HepG2 (cell line): Measurements from ENCODE around the gene TOB1. TPM values are rescaled to one million over a fixed set of nuclear protein-coding genes. Genes with fewer than 3 reads are reported as not detected.

Experiments used
- CAMTA2 ChIP-seq: sonication (generic); formaldehyde crosslinking; IDR thresholded peaks from 2 replicates; pipeline ENCODE4 v1.4.0; 2020; ENCODE audit warnings: mild to moderate bottlenecking, missing genetic modification reagents, borderline replicate concordance
- DPF2 ChIP-seq: sonication (generic); formaldehyde crosslinking; IDR thresholded peaks from 2 replicates; pipeline ENCODE4 v1.4.0; 2020; ENCODE audit warnings: mild to moderate bottlenecking, low read depth, missing genetic modification reagents, borderline replicate concordance
- GZF1 ChIP-seq: sonication (generic); formaldehyde crosslinking; IDR thresholded peaks from 2 replicates; pipeline ENCODE4 v1.5.1; 2020; ENCODE audit warnings: mild to moderate bottlenecking, missing genetic modification reagents
- HHEX ChIP-seq: IDR thresholded peaks from 2 replicates; pipeline ENCODE4 v1.6.1; 2016; ENCODE audit warnings: control low read depth
- KLF15 ChIP-seq: sonication (generic); formaldehyde crosslinking; IDR thresholded peaks from 2 replicates; pipeline ENCODE4 v1.8.1; 2023; ENCODE audit warnings: borderline replicate concordance, mild to moderate bottlenecking, inconsistent platforms, missing genetic modification reagents, mixed read lengths
- NFATC3 ChIP-seq: sonication (generic); formaldehyde crosslinking; IDR thresholded peaks from 2 replicates; pipeline ENCODE4 v1.5.1; 2020; ENCODE audit warnings: mild to moderate bottlenecking, missing genetic modification reagents
- PRMT3 ChIP-seq: sonication (generic); formaldehyde crosslinking; IDR thresholded peaks from 2 replicates; pipeline ENCODE4 v1.8.1; 2022; ENCODE audit warnings: low read depth, mild to moderate bottlenecking, moderate library complexity, missing genetic modification reagents, borderline replicate concordance
- RFX3 ChIP-seq: IDR thresholded peaks from 2 replicates; pipeline ENCODE4 v1.6.1; 2016; ENCODE audit warnings: missing biosample characterization, missing genetic modification reagents
- TMF1 ChIP-seq: sonication (generic); formaldehyde crosslinking; IDR thresholded peaks from 2 replicates; pipeline ENCODE4 v1.8.1; 2022; ENCODE audit warnings: low read depth, missing genetic modification reagents
- U2AF1 ChIP-seq: fragments of 200-400 bp; formaldehyde crosslinking; optimal IDR thresholded peaks from 2 replicates; pipeline ENCODE3; 2017; ENCODE audit warnings: mild to moderate bottlenecking, low read depth, low read length
- ZNF260 ChIP-seq: sonication (generic); formaldehyde crosslinking; IDR thresholded peaks from 2 replicates; pipeline ENCODE4 v1.4.0; 2020; ENCODE audit warnings: missing genetic modification reagents, low read depth, mild to moderate bottlenecking, borderline replicate concordance
- ZNF562 ChIP-seq: sonication (generic); formaldehyde crosslinking; IDR thresholded peaks from 2 replicates; pipeline ENCODE4 v1.8.0; 2022; ENCODE audit warnings: missing genetic modification reagents, borderline replicate concordance
- ZNF713 ChIP-seq: sonication (generic); formaldehyde crosslinking; IDR thresholded peaks from 2 replicates; pipeline ENCODE4 v1.4.0; 2020; ENCODE audit warnings: mild to moderate bottlenecking, missing genetic modification reagents
- polyA plus RNA-seq, 8 experiments: library from polyadenylated mRNA; depleted of rRNA in 3 of 8; stranded (reverse) in 7 of 8; unstranded in 1 of 8; fragments of >200 nt; fragmentation: Illumina TruSeq in 4 of 8; extraction: Trizol in 4 of 8; gene quantifications; 2 replicates each; pipeline versions ENCODE4 v1.2.1 to v1.2.3, GENCODE V29; 2011 to 2016; ENCODE audit warnings: low read depth in 4 of 8, missing spikeins in 1 of 8, mixed read lengths in 1 of 8; ENCODE audit not compliant: insufficient read depth in 1 of 8
- total RNA-seq, 5 experiments: library from RNA; depleted of rRNA; stranded (reverse); fragments of >200 nt; fragmentation: Illumina TruSeq; extraction: Trizol; gene quantifications; 2 replicates each; pipeline ENCODE4 v1.2.3, GENCODE V29; 2016; ENCODE audit warnings: low read depth in 1 of 5
- TF ChIP-seq, protein P1 (sequence below): sonication (generic); formaldehyde crosslinking; IDR thresholded peaks from 2 replicates; pipeline ENCODE4 v1.5.1; 2020; ENCODE audit warnings: mild to moderate bottlenecking, missing genetic modification reagents, moderate library complexity
- TF ChIP-seq, protein P2 (sequence below): IDR thresholded peaks from 2 replicates; pipeline ENCODE4 v1.6.1; 2016
- TF ChIP-seq, protein P3 (sequence below): sonication (generic); formaldehyde crosslinking; IDR thresholded peaks from 2 replicates; pipeline ENCODE4 v1.4.0; 2020; ENCODE audit warnings: missing genetic modification reagents, borderline replicate concordance
- TF ChIP-seq, protein P4 (sequence below): IDR thresholded peaks from 2 replicates; pipeline ENCODE4 v1.6.1; 2016; ENCODE audit warnings: control low read depth
- TF ChIP-seq, protein P5 (sequence below): sonication (generic); formaldehyde crosslinking; conservative IDR thresholded peaks from 2 replicates; pipeline ENCODE4 v1.8.0; 2022; ENCODE audit warnings: low read depth, missing genetic modification reagents
- TF ChIP-seq, protein P6 (sequence below): sonication (generic); formaldehyde crosslinking; IDR thresholded peaks from 2 replicates; pipeline ENCODE4 v1.4.0; 2020; ENCODE audit warnings: mild to moderate bottlenecking, low read depth, missing genetic modification reagents

The TOB1 gene
- total and polyA plus RNA-seq, 2 of the 13 experiments (the other 11 are each of a cell fraction or from before 2014, with no cell fraction given) = 21.9 to 57.7 TPM

DNA sequence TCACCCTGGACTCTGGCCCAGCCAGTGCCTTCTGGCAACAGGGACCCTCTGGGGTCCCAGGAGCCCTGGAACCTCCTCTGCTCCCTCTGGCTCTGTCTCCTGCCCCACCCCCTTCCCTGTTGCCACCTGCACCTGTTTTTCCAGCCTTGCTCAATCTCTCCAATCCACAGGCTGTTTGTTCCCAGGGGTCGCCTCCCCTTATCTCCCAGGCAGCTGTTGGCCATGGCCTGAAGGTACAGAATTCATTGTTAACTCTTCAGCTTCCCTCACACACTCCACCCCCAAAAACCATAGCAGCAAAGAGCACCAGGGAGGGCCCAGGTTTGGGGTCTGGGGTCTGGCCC is 39.3 kb upstream of the TOB1 start (continued):
- TF ChIP-seq CAMTA2 (CRISPR knock-in tag) = no peak
- no peak; the same call in 1 of the 2 replicates for TF ChIP-seq RFX3
- TF ChIP-seq, protein P1, sequence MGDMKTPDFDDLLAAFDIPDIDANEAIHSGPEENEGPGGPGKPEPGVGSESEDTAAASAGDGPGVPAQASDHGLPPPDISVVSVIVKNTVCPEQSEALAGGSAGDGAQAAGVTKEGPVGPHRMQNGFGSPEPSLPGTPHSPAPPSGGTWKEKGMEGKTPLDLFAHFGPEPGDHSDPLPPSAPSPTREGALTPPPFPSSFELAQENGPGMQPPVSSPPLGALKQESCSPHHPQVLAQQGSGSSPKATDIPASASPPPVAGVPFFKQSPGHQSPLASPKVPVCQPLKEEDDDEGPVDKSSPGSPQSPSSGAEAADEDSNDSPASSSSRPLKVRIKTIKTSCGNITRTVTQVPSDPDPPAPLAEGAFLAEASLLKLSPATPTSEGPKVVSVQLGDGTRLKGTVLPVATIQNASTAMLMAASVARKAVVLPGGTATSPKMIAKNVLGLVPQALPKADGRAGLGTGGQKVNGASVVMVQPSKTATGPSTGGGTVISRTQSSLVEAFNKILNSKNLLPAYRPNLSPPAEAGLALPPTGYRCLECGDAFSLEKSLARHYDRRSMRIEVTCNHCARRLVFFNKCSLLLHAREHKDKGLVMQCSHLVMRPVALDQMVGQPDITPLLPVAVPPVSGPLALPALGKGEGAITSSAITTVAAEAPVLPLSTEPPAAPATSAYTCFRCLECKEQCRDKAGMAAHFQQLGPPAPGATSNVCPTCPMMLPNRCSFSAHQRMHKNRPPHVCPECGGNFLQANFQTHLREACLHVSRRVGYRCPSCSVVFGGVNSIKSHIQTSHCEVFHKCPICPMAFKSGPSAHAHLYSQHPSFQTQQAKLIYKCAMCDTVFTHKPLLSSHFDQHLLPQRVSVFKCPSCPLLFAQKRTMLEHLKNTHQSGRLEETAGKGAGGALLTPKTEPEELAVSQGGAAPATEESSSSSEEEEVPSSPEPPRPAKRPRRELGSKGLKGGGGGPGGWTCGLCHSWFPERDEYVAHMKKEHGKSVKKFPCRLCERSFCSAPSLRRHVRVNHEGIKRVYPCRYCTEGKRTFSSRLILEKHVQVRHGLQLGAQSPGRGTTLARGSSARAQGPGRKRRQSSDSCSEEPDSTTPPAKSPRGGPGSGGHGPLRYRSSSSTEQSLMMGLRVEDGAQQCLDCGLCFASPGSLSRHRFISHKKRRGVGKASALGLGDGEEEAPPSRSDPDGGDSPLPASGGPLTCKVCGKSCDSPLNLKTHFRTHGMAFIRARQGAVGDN (CRISPR knock-in tag) = peak; percentile 5
- TF ChIP-seq, protein P2, sequence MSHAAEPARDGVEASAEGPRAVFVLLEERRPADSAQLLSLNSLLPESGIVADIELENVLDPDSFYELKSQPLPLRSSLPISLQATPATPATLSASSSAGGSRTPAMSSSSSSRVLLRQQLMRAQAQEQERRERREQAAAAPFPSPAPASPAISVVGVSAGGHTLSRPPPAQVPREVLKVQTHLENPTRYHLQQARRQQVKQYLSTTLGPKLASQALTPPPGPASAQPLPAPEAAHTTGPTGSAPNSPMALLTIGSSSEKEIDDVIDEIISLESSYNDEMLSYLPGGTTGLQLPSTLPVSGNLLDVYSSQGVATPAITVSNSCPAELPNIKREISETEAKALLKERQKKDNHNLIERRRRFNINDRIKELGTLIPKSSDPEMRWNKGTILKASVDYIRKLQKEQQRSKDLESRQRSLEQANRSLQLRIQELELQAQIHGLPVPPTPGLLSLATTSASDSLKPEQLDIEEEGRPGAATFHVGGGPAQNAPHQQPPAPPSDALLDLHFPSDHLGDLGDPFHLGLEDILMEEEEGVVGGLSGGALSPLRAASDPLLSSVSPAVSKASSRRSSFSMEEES (CRISPR knock-in tag) = peak; percentile 84
- no peak for TF ChIP-seq ZNF713
- TF ChIP-seq PRMT3 (CRISPR knock-in tag) = no peak
- no peak for TF ChIP-seq KLF15
- peak; percentile 68; the same call in 1 of the 2 replicates for TF ChIP-seq HHEX (CRISPR knock-in tag)
- no peak for TF ChIP-seq NFATC3 (CRISPR knock-in tag)
- TF ChIP-seq, protein P3, sequence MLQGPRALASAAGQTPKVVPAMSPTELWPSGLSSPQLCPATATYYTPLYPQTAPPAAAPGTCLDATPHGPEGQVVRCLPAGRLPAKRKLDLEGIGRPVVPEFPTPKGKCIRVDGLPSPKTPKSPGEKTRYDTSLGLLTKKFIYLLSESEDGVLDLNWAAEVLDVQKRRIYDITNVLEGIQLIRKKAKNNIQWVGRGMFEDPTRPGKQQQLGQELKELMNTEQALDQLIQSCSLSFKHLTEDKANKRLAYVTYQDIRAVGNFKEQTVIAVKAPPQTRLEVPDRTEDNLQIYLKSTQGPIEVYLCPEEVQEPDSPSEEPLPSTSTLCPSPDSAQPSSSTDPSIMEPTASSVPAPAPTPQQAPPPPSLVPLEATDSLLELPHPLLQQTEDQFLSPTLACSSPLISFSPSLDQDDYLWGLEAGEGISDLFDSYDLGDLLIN = no peak
- TF ChIP-seq DPF2 = peak; percentile 68; the same call in 1 of the 2 replicates
- TF ChIP-seq ZNF562 (CRISPR knock-in tag) = no peak
- TF ChIP-seq, protein P4, sequence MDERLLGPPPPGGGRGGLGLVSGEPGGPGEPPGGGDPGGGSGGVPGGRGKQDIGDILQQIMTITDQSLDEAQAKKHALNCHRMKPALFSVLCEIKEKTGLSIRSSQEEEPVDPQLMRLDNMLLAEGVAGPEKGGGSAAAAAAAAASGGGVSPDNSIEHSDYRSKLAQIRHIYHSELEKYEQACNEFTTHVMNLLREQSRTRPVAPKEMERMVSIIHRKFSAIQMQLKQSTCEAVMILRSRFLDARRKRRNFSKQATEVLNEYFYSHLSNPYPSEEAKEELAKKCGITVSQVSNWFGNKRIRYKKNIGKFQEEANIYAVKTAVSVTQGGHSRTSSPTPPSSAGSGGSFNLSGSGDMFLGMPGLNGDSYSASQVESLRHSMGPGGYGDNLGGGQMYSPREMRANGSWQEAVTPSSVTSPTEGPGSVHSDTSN (CRISPR knock-in tag) = no peak
- no peak for TF ChIP-seq TMF1 (CRISPR knock-in tag)
- TF ChIP-seq GZF1 (CRISPR knock-in tag) = no peak
- TF ChIP-seq, protein P5, sequence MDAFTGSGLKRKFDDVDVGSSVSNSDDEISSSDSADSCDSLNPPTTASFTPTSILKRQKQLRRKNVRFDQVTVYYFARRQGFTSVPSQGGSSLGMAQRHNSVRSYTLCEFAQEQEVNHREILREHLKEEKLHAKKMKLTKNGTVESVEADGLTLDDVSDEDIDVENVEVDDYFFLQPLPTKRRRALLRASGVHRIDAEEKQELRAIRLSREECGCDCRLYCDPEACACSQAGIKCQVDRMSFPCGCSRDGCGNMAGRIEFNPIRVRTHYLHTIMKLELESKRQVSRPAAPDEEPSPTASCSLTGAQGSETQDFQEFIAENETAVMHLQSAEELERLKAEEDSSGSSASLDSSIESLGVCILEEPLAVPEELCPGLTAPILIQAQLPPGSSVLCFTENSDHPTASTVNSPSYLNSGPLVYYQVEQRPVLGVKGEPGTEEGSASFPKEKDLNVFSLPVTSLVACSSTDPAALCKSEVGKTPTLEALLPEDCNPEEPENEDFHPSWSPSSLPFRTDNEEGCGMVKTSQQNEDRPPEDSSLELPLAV (CRISPR knock-in tag) = no peak
- no peak for TF ChIP-seq ZNF260 (CRISPR knock-in tag)
- TF ChIP-seq, protein P6, sequence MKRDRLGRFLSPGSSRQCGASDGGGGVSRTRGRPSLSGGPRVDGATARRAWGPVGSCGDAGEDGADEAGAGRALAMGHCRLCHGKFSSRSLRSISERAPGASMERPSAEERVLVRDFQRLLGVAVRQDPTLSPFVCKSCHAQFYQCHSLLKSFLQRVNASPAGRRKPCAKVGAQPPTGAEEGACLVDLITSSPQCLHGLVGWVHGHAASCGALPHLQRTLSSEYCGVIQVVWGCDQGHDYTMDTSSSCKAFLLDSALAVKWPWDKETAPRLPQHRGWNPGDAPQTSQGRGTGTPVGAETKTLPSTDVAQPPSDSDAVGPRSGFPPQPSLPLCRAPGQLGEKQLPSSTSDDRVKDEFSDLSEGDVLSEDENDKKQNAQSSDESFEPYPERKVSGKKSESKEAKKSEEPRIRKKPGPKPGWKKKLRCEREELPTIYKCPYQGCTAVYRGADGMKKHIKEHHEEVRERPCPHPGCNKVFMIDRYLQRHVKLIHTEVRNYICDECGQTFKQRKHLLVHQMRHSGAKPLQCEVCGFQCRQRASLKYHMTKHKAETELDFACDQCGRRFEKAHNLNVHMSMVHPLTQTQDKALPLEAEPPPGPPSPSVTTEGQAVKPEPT (CRISPR knock-in tag) = no peak
- no peak for TF ChIP-seq U2AF1
